ENCODE data around the gene CLDN5.
A peak's percentile ranks its signal among the peaks of the same experiment; 100 is the strongest.

Gene CLDN5

DNA sequence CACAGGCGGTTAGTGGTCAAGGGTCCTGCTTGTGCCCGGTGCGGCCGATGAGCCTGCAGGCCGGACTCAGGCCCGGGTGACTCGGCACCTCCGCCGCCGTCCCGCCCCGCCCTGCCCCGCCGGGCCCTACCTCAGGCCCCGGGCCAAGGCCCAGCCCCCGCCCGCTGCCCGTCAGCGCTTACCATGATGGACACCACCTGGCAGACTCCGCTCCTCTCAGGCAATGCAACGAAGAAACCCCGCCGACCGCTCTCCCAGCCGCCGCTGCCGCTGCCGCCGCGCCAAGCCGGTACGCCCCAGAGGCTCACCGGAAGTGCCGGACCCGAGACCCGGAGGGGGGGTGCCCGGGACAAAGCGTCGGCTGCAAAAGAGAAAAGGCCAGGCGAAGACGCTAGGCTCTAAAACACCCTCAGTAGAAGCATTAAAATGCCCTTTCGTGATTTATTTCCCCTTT is 45.3 kb downstream of the CLDN5 start, which contains the start of gene UFD1:
Gene UFD1, minus strand, starts transcription at position 293 of the 454 bp plus-strand sequence. Its CDS starts 108 bp downstream, at position 185.
- peak; percentile 85 to 89 for DNase-seq

DNA sequence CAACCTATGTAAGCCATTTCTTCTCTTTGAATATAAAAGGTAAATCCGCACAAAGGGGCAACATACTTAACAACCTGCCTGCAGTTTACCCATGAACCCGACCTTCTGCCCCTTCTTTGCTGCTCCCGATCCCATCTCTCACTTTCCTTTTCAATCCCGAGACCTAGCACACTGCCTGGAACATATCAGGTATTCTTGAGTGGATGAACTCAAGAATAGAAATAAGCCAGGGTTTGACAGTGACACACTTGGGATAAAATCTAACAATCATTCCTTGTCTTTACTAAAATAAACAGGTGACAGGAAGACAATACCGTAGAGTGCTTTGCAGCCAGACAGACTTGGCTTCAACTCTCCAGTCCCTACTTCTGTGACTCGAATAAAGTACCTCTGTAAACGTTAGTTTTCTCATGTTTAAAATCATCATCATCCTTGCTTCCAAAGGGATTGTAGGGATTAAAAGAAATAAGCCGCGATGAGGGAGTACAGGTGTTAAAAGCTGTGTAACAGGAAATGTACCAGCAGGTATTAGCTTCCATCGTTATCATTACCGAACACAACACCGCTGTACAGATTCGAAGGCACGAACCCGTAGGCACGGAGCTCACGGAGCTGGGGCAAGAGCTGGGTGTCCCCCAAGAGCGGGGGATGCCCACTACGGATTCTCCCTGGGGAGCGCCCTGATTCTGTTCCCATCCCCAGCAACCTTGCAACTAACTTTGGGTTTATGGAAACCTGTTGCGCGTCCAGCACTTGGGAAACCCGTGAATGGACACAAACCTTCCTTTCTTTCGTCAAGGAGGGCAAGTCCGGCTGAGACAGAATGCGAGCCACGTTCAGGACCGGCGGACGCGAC is 45.9 kb downstream of the CLDN5 start:
- peak in 1 of 2 experiments; percentile 33 for DNase-seq

DNA sequence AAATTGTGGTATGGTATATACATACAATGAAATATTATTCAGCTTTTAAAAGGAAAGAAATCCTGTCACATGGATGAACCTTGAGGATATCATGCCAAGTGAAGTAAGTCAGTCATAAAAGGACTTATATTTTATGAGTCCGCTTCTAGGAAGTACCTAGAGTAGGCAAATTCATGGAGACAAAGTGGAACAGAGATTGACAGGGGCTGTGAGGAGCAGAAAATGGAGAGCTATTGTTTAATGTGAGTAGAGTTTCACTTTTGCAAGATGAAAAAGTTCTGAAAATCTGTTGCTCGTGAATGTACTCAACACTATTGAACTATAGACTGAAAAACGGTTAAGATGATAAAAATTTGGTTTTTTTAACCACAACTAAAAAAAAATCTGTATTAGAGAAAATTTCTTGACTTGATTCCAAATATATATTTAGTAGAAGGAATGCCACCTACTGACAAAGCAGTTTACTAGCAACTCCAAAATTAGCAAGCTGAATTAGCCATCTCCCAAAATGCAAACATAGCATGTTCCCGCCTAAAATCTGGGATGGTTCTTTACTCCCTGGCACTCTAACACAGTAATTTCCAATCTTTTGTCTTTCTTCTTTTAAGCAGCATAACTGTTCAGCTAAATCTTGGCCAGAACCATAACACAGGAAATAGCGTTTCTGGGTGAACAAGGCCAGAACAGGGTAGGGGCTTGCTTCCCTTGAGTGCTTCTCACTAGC is 46.7 kb downstream of the CLDN5 start:
- peak in 1 of 2 experiments; percentile 12 for DNase-seq

- DNase-seq: no peak
Observed at GRCh38 chr22:19476023-19476422, 48.2 kb downstream of the CLDN5 start.

DNA sequence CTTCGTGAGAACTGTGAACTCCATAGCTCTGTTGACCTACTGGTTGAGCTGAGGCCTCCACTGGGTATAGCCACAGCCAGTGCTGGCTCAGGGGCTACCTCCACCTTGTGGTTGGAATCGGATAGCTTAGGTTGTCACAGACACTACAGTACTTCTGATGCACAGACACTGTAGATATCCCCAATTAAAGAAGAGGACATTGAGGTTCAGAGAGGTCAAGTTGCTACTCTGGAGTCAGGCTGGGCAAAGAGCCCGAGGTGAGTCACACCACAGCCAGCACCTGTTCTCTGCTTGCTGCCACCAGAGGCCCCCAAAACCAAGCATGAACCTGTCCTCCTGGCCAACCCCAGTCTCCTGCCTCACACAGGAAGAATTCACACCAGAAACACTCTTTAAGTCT is 50.6 kb downstream of the CLDN5 start:
- DNase-seq: no peak
